PC-3 (cell line): ENCODE results near the gene SIRPB2. TPM values are rescaled to one million over a fixed set of nuclear protein-coding genes. Genes with fewer than 3 reads are reported as not detected.

Experiments
- ATAC-seq: fragments of 200-7000 bp; cut with Tn5 transposase; 2 replicates; pipeline ENCODE4 v1.9.1; 2020; ENCODE audit warnings: mild to moderate bottlenecking, moderate library complexity
- BruUV-seq: library from RNA; stranded (reverse); fragments of 400-500 nt; replicated peaks from 2 replicates; lab custom pipeline; 2021; lab: Mats Ljungman, UMichigan
- CTCF ChIA-PET: fragments of 300-600 bp; sonication (Branson Sonifier 250); formaldehyde crosslinking; loops from one replicate; lab custom pipeline; 2022; ENCODE audit warnings: antibody characterized with exemption; lab: Charles Lee
- POLR2A ChIA-PET: fragments of 300-600 bp; sonication (Branson Sonifier 250); formaldehyde crosslinking; loops from one replicate; lab custom pipeline; 2022; ENCODE audit warnings: antibody characterized with exemption; ENCODE audit not compliant: unreplicated experiment; lab: Charles Lee
- DNase-seq: peaks from one replicate; pipeline ENCODE4 v3.0.0-alpha.2; 2015
- H2AFZ ChIP-seq: fragments of 300-600 bp; sonication (generic); 2 replicates; pipeline ENCODE4 v1.6.0; 2016; ENCODE audit warnings: antibody characterized with exemption, low read length
- H3F3A ChIP-seq: fragments of 300-600 bp; sonication (generic); one replicate; pipeline ENCODE4 v1.6.0; 2017; ENCODE audit warnings: antibody characterized with exemption, low read length, control low read depth, mild to moderate bottlenecking; ENCODE audit not compliant: unreplicated experiment
- H3K27ac ChIP-seq: fragments of 300-600 bp; sonication (generic); 2 replicates; pipeline ENCODE4 v1.5.1; 2016; ENCODE audit warnings: mild to moderate bottlenecking, low read length
- H3K27me3 ChIP-seq: fragments of 300-600 bp; sonication (generic); 2 replicates; pipeline ENCODE4 v1.6.1; 2016; ENCODE audit warnings: low read length, mixed read lengths
- H3K36me3 ChIP-seq: fragments of 300-600 bp; sonication (generic); 2 replicates; pipeline ENCODE4 v1.6.1; 2016; ENCODE audit warnings: low read depth, mixed run types, low read length, mixed read lengths
- H3K4me1 ChIP-seq: fragments of 300-600 bp; sonication (generic); 2 replicates; pipeline ENCODE4 v1.5.1; 2016; ENCODE audit warnings: low read length; ENCODE audit not compliant: insufficient read depth
- H3K4me2 ChIP-seq: fragments of 300-600 bp; sonication (generic); 2 replicates; pipeline ENCODE4 v1.6.0; 2016; ENCODE audit warnings: low read length
- H3K4me3 ChIP-seq: fragments of 300-600 bp; sonication (generic); 2 replicates; pipeline ENCODE4 v1.5.1; 2016; ENCODE audit warnings: mild to moderate bottlenecking, low read length, mixed read lengths
- H3K79me2 ChIP-seq: fragments of 300-600 bp; sonication (generic); 2 replicates; pipeline ENCODE4 v1.6.1; 2017; ENCODE audit warnings: low read length, mixed read lengths
- H3K9ac ChIP-seq: fragments of 300-600 bp; sonication (generic); 2 replicates; pipeline ENCODE4 v1.6.0; 2016; ENCODE audit warnings: mild to moderate bottlenecking, low read length
- H3K9me2 ChIP-seq: fragments of 300-600 bp; sonication (generic); replicated peaks from 2 replicates; pipeline ENCODE4 v1.6.1; 2016; ENCODE audit warnings: mixed run types, low read length, mixed read lengths
- H3K9me3 ChIP-seq: fragments of 300-600 bp; sonication (generic); 2 replicates; pipeline ENCODE4 v1.6.1; 2016; ENCODE audit warnings: low read length, mixed read lengths
- H4K20me1 ChIP-seq: fragments of 300-600 bp; sonication (generic); 2 replicates; pipeline ENCODE4 v1.6.1; 2016; ENCODE audit warnings: low read length, mixed read lengths
- EZH2 ChIP-seq: fragments of 300-600 bp; sonication (generic); IDR thresholded peaks from one replicate; pipeline ENCODE4 v1.6.1; 2017; ENCODE audit warnings: antibody characterized with exemption, mild to moderate bottlenecking, low read length; ENCODE audit not compliant: unreplicated experiment
- EZH2phosphoT487 ChIP-seq: fragments of 300-600 bp; sonication (generic); IDR thresholded peaks from 2 replicates; pipeline ENCODE4 v1.6.1; 2018; ENCODE audit warnings: mild to moderate bottlenecking, antibody characterized with exemption, low read length, borderline replicate concordance
- intact Hi-C: fragments of 100-400 bp; cut with micrococcal nuclease; formaldehyde crosslinking; loops from 2 replicates; pipeline ENCODE4 v1.9.0; 2023
- total RNA-seq: library from RNA; depleted of rRNA; stranded (reverse); fragments of >200 nt; gene quantifications from 2 replicates; pipeline ENCODE4 v1.2.3, GENCODE V29; 2014
- TF ChIP-seq, protein P1 (sequence below): fragments of 300-600 bp; sonication (generic); conservative IDR thresholded peaks from 2 replicates; pipeline ENCODE4 v1.5.1; 2017; ENCODE audit warnings: antibody characterized with exemption, low read depth, mild to moderate bottlenecking, low read length

SIRPB2 gene
- total RNA-seq, 1 experiment from 2014 or later = 2.1 TPM

DNA sequence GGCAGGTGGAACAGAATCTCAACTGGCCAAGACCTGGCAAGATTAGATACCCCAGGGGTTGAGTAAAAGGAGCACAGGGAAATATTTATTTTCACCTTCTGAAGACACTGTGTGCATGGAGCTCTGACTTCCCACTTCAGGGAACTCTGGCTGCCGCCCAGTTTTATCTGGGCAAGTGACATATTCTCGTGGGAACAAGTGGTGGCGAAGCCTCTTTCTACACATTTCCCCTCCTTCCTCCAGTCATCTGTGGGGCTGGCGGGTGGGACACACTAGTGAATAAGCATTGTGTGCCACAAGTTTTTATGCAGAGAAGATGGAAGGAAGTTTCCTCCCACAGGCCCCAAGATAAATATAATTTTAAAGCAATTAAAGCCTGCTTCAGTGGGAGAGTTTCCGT, 48.1 kb downstream of the SIRPB2 start:
- ChIA-PET CTCF (no interaction called here), POLR2A (no interaction called here)
- DNase-seq (no peak), ATAC-seq (no peak)
- Histone ChIP-seq H3K4me2 (no peak overlapping the region), H3K27ac (no peak overlapping the region), H3K27me3 (no peaks in the 10 kb centered on the region), H3K4me1 (no peaks in the 10 kb centered on the region), H2AFZ (no peak overlapping the region), H3K79me2 (no peaks in the 10 kb centered on the region), H3K9me3 (no peaks in the 10 kb centered on the region), H3K9me2 (no peaks in the 10 kb centered on the region), H3F3A (peaks cover 4% of the 10 kb centered on the region), H3K9ac (no peak overlapping the region), H3K4me3 (no peak overlapping the region), H3K36me3 (peaks cover 66% of the 10 kb centered on the region), H4K20me1 (no peaks in the 10 kb centered on the region)
- intact Hi-C loops = no loop called here
- TF ChIP-seq EZH2 = no peak
- TF ChIP-seq, protein P1, sequence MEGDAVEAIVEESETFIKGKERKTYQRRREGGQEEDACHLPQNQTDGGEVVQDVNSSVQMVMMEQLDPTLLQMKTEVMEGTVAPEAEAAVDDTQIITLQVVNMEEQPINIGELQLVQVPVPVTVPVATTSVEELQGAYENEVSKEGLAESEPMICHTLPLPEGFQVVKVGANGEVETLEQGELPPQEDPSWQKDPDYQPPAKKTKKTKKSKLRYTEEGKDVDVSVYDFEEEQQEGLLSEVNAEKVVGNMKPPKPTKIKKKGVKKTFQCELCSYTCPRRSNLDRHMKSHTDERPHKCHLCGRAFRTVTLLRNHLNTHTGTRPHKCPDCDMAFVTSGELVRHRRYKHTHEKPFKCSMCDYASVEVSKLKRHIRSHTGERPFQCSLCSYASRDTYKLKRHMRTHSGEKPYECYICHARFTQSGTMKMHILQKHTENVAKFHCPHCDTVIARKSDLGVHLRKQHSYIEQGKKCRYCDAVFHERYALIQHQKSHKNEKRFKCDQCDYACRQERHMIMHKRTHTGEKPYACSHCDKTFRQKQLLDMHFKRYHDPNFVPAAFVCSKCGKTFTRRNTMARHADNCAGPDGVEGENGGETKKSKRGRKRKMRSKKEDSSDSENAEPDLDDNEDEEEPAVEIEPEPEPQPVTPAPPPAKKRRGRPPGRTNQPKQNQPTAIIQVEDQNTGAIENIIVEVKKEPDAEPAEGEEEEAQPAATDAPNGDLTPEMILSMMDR = no peak
- TF ChIP-seq EZH2phosphoT487 = no peak
- no TSS peak for BruUV-seq

DNA sequence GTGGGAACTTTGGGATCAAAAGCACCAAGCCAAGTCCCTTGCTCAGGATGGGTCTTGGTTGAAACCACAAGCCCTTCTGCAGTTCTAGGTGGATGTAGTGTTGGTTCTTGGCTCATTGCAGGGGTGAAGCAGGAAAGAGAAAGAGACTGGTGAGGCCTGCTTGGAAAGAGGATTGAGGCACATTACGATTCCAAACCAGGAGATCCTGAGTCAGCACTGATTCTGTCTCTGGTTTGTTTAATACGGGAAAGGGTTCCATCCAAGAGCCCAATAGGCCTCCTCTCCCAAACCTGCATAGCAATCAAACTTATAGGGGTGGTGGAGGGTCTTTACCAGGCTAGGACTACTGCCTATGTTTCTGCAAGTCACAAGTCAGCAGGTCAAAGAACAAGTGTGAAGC, 48.9 kb downstream of the SIRPB2 start:
- POLR2A ChIA-PET = no interaction called here
- no peak for ATAC-seq

DNA sequence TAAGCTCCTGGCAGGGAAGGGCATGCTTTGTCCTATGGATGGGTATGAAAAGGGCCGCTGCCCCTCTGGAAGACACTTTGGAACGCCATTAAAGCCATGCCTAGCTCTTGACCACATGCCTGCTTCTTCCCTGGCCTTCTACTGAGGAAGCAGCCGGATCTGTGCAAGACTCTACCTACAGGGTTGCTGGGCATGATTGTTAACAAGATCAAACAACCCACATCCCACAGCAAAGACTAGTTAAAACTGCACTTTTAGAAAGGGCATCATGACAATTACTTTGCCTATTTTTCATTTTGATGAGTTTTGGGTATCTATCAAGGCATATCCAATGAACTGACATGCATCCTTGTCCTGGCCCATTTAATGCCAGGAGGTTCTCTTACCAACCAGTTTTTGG, 50.1 kb downstream of the SIRPB2 start:
- Histone ChIP-seq H3K4me2 (no peak overlapping the region), H3K36me3 (peaks cover 47% of the 10 kb centered on the region), H3K27ac (no peak overlapping the region), H4K20me1 (no peaks in the 10 kb centered on the region), H3K9me3 (no peaks in the 10 kb centered on the region), H3F3A (peaks cover 4% of the 10 kb centered on the region), H2AFZ (no peak overlapping the region), H3K4me1 (no peaks in the 10 kb centered on the region), H3K27me3 (no peaks in the 10 kb centered on the region), H3K79me2 (no peaks in the 10 kb centered on the region), H3K9me2 (no peaks in the 10 kb centered on the region), H3K4me3 (no peak overlapping the region), H3K9ac (no peak overlapping the region)
- POLR2A ChIA-PET = no interaction called here
- ATAC-seq (no peak), DNase-seq (no peak)
- BruUV-seq = no TSS peak
- intact Hi-C loops = no loop called here
- no peak for TF ChIP-seq EZH2
- TF ChIP-seq, protein P1 = no peak
- no peak for TF ChIP-seq EZH2phosphoT487
- CTCF ChIA-PET = interaction anchor here (0.6 to 0.9 kb wide), 2 partner anchors 63 to 115 kb away, joined by 3 read pairs; no protein-coding TSS in a partner anchor

More for the DNA sequence above, 48.9 kb downstream of the SIRPB2 start:
- Histone ChIP-seq H3K79me2 (no peaks in the 10 kb centered on the region), H3K9ac (no peak overlapping the region), H3K27me3 (no peaks in the 10 kb centered on the region), H3K27ac (no peak overlapping the region), H3K36me3 (peaks cover 58% of the 10 kb centered on the region), H4K20me1 (no peaks in the 10 kb centered on the region), H3K4me2 (no peak overlapping the region), H3K9me2 (no peaks in the 10 kb centered on the region), H3F3A (peaks cover 4% of the 10 kb centered on the region), H3K4me1 (no peaks in the 10 kb centered on the region), H3K4me3 (no peak overlapping the region), H3K9me3 (no peaks in the 10 kb centered on the region), H2AFZ (no peak overlapping the region)
- no peak for DNase-seq
- no TSS peak for BruUV-seq
- CTCF ChIA-PET = no interaction called here
- intact Hi-C loops = no loop called here
- no peak for TF ChIP-seq EZH2phosphoT487
- TF ChIP-seq, protein P1 = no peak
